ENCODE data around the gene PACSIN3. TPM values are rescaled to one million over a fixed set of nuclear protein-coding genes. Genes with fewer than 3 reads are reported as not detected.

PACSIN3 gene
- total RNA-seq, 1 experiment from 2014 or later, result 63.1 TPM

GRCh38 chr11:47178316-47178715 is 7.9 kb downstream of the PACSIN3 start:
- Histone ChIP-seq H3K79me2 (ENCODE audit: insufficient read depth, low read length) (peaks cover 42% of the 10 kb centered on the region), H4K20me1 (ENCODE audit: insufficient read depth) (no peaks in the 10 kb centered on the region), H3K9me3 (ENCODE audit: control insufficient read depth in 1 of 2, insufficient read depth in 1 of 2, low read depth in 1 of 2, low read length in 2 of 2) (no peaks in the 10 kb centered on the region), H3K4me3 (replicated peaks in 1 of 2; ENCODE audit: low read depth in 1 of 2, low read length in 2 of 2) (no peak overlapping the region), H3K4me1 (ENCODE audit: control insufficient read depth in 1 of 2, insufficient read depth in 2 of 2, low read length in 2 of 2) (peaks cover 11 to 24% of the 10 kb centered on the region in 2 experiments; a peak in 3 of 4 replicates), H3K9me2 (ENCODE audit: insufficient read depth) (no peaks in the 10 kb centered on the region), H3K4me2 (ENCODE audit: low read length) (no peak overlapping the region), H3K27ac (ENCODE audit: low read depth, low read length) (peak overlapping the region; percentile 89), H3K36me3 (ENCODE audit: control insufficient read depth in 1 of 2, insufficient read depth in 2 of 2, low read length in 2 of 2) (peaks cover 0 to 15% of the 10 kb centered on the region in 2 experiments; a peak in 1 of 4 replicates), H3K9ac (ENCODE audit: low read length) (no peak overlapping the region), H3K27me3 (ENCODE audit: insufficient read depth, low read length) (no peaks in the 10 kb centered on the region), H2AFZ (ENCODE audit: low read depth, low read length, poor library complexity, severe bottlenecking) (no peak overlapping the region)
- no peak for ATAC-seq
- no TSS peak for BruUV-seq (replicated peaks)
- POLR2A ChIA-PET, result no interaction called here
- CTCF ChIA-PET, result interaction anchor here (2.0 to 2.7 kb wide), 2 partner anchors 81 to 176 kb away, joined by 10 to 11 read pairs; no protein-coding TSS in a partner anchor
- TF ChIP-seq SRF (IDR thresholded peaks at IDR 0.05; ENCODE audit: low read depth), result no peak
- TF ChIP-seq CTCF (IDR thresholded peaks at IDR 0.05 in 2 of 3, conservative IDR thresholded peaks at IDR 0.05 in 1 of 3; ENCODE audit: borderline replicate concordance in 1 of 3, insufficient read depth in 1 of 3, low read depth in 2 of 3, low read length in 2 of 3), result no peak
- TF ChIP-seq REST (IDR thresholded peaks at IDR 0.05; ENCODE audit: low read depth), result no peak
- TF ChIP-seq RAD21 (IDR thresholded peaks at IDR 0.05; ENCODE audit: low read depth), result no peak
- no peak for TF ChIP-seq ZBTB33 (IDR thresholded peaks at IDR 0.05; ENCODE audit: extremely low read depth, insufficient replicate concordance, low read length)
- no peak for TF ChIP-seq EZH2phosphoT487 (IDR thresholded peaks at IDR 0.05; ENCODE audit: borderline replicate concordance)
- TF ChIP-seq YY1 (IDR thresholded peaks at IDR 0.05; ENCODE audit: extremely low read depth, insufficient replicate concordance, low read depth, low read length), result no peak
- no peak for TF ChIP-seq EGR1 (IDR thresholded peaks at IDR 0.05; ENCODE audit: low read depth)
- no peak for TF ChIP-seq CEBPB (IDR thresholded peaks at IDR 0.05; ENCODE audit: low read depth)
- no peak for TF ChIP-seq ZNF274 (IDR thresholded peaks at IDR 0.05; ENCODE audit: low read depth, low read length)
- intact Hi-C loops (cut with micrococcal nuclease), result loop anchor here (5.0 kb wide), 1 partner anchor 39 kb away; no protein-coding TSS in a partner anchor
- DNase-seq (ENCODE audit: low read depth, low spot score), result no peak
- RAD21 ChIA-PET (ENCODE audit: low non-redundant PET in 1 of 2, low total read pairs in 2 of 2, uncharacterized antibody in 2 of 2, unreplicated experiment in 2 of 2), result no interaction called here

Measured in HCT116 (cell line).